Measurements from ENCODE around the gene GULP1.
"Not testable (repeated sequence)": the region's sequence is repeated elsewhere in the genome, so short reads cannot be mapped to it uniquely, and the experiment has no call there.

DNA sequence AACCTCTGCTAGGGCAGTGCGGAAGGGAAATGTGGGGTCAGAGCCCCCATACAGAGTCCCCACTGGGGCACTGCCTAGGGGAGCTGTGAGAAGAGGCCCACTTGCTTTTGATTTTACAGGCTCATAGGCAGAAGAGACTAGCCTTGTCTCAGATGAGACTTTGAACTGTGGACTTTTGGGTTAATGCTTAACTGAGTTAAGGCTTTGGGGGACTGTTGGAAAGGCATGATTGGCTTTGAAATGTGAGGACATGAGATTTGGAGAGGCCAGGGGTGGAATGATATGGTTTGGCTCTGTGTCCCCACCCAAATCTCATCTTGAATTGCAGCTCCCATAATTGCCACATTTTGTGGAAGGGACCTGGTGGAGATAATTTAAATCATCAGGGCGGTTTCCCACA is 267.8 kb downstream of the GULP1 start:
- TF ChIP-seq, protein P1, sequence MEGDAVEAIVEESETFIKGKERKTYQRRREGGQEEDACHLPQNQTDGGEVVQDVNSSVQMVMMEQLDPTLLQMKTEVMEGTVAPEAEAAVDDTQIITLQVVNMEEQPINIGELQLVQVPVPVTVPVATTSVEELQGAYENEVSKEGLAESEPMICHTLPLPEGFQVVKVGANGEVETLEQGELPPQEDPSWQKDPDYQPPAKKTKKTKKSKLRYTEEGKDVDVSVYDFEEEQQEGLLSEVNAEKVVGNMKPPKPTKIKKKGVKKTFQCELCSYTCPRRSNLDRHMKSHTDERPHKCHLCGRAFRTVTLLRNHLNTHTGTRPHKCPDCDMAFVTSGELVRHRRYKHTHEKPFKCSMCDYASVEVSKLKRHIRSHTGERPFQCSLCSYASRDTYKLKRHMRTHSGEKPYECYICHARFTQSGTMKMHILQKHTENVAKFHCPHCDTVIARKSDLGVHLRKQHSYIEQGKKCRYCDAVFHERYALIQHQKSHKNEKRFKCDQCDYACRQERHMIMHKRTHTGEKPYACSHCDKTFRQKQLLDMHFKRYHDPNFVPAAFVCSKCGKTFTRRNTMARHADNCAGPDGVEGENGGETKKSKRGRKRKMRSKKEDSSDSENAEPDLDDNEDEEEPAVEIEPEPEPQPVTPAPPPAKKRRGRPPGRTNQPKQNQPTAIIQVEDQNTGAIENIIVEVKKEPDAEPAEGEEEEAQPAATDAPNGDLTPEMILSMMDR (conservative IDR thresholded peaks at IDR 0.05; ENCODE audit: low read depth, low read length), result not testable (repeated sequence)
- TF ChIP-seq POLR2A (IDR thresholded peaks at IDR 0.05; ENCODE audit: low read depth, low read length); ELK1 (IDR thresholded peaks at IDR 0.05; ENCODE audit: borderline replicate concordance, low read depth, low read length); USF2 (IDR thresholded peaks at IDR 0.05; ENCODE audit: low read depth, low read length); RFX5 (IDR thresholded peaks at IDR 0.05; ENCODE audit: low read depth, low read length); BHLHE40 (IDR thresholded peaks at IDR 0.05; ENCODE audit: low read depth, low read length); MXI1 (IDR thresholded peaks at IDR 0.05; ENCODE audit: borderline replicate concordance, low read depth, low read length); CHD1 (IDR thresholded peaks at IDR 0.05; ENCODE audit: low read depth, low read length): not testable (repeated sequence)
